Measurements from ENCODE around the gene ADPRHL1. TPM values are rescaled to one million over a fixed set of nuclear protein-coding genes. Genes with fewer than 3 reads are reported as not detected.
A peak's percentile ranks its signal among the peaks of the same experiment; 100 is the strongest.
"Not testable (repeated sequence)": the region's sequence is repeated elsewhere in the genome, so short reads cannot be mapped to it uniquely, and the experiment has no call there.

Gene ADPRHL1
- total RNA-seq, 2 donors from 2014 or later, result 4.0 to 7.8 TPM

DNA sequence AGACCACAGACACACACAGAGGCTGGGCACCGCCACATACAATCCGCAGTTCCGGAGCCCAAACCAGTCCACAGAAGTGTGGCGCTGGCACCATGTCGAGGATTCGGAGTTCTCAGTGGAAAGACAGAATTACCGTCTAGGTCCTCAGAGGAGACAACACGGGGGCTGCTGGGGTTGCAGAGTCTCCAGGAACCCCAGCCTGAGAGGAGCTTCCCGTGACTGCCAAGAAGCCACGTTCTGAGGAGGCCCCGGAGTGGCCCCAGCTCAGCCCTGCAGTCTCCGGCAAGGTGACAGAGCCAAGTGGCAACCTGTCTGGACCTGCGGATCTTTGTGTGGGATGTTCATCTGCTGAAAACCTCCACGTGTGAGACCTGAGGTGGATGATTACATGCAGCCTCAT, 7.3 kb upstream of the ADPRHL1 start:
- no peak for DNase-seq
- ATAC-seq, result no peak
- intact Hi-C loops (cut with DNase I, micrococcal nuclease), result no loop called here

DNA sequence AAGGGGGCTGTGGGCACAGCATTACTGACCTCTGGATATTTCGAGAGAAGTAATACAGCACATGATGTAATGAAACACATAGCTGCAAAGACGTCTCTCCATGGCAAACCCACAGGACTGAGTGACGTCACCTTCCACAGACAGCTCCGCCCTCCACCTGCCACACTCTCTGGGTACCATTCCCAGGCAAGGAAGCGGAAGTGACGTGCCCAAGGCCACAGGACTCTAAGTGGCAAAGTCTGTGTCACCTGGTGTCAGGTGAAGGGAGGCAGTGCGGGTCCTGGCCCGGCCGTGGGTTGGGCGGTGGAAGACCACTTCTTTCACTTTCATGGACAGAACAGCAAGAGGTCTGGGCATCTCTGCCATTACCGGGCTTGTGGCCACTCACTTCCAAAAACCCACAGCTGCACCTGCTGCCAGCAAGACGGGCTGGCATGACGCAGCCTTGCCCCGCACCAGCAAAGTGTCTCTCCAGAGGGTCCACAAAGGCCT, 6.8 kb upstream of the ADPRHL1 start:
- DNase-seq, result no peak
- no peak for ATAC-seq

DNA sequence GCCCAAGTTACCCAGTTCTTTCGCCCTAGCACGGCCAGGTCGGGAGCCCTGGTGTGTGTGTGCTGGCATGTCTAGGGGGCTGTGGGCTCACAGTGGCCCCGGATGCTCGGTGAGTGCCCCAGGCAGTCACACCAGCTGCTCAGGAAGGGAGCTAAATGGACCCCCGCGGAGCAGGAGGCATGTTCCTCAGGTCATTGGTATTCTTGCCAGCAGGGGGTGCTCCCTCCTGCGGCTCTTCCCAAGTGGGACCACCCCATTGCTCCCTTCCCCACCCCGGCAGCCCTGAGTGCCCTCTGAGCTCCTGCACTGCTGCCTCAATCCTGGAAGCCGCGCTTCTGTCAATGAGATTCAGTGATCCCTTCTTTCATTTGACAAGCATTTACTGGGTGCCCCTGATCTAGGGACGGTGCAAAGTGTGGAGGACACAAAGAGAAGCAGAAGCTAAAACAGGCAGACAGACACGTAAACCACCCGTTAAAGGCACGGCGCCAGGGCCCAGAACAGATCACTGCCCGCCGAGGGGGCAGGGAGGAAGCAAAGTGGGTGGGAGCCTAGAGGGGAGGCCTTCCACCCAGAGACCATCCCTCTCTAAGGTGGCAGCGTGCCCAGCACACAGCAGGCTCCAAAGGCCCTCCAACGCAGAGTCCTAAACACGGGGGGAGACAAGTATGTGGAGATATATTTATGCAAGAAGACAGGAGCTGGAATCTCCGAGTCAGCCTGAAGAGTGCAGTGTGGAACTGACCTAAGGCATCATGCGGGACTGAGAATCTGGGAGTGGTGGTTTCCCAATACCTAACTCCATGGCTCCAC, 5.2 kb upstream of the ADPRHL1 start:
- DNase-seq (no peak), ATAC-seq (peak; percentile 21)
- intact Hi-C loops (cut with DNase I, micrococcal nuclease), result no loop called here

More for the DNA sequence above, 6.8 kb upstream of the ADPRHL1 start:
- intact Hi-C loops (cut with DNase I, micrococcal nuclease), result no loop called here

DNA sequence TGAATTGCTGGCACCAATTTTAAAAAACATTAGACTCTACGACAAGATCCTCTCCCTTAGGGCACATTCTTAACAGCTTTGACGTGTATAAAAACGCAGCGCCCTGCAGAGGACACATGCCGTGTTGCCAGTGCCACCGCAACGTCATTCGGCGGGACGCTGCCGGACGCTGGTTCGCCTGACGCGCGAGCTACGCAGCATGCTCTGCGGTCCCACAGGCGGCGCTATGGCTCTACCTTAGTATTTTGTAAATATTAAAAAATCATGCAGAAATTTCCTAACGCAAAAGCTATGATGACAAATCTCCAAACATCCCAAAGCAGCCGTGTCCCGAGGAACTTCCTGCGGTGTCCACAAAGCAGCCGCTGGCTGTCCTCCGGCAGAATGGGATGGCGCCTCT, 4.2 kb upstream of the ADPRHL1 start:
- intact Hi-C loops (cut with DNase I, micrococcal nuclease), result no loop called here
- DNase-seq (no peak), ATAC-seq (no peak)

DNA sequence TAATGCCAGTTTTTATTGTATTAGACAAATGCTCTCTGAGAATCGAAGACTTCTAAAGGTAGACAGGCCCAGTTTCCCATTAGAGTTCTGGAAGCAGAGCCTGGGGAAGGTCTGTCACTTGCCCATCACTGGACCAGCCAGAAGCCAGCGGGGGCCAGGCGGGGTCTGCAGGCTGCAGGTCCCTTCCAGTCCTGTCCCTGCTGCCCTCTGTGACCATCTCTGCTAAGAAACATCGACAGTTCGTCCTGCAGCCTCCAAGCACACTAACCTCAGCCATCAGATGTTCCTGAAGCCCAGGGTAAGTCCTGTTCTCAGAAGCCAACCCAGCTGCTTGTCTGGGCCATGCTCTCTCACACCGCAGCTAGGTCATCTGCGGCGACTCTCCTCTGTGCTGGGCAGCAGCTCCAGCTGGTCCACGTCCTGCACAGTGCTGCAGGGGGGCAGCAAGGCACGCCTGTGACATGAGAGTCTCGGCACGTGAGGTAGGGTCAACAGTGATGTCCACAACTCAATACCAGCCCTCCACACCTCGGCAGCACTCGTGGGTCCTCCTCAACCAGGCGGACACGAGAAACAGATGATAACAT, 2.9 kb upstream of the ADPRHL1 start:
- ATAC-seq, result no peak
- intact Hi-C loops (cut with DNase I, micrococcal nuclease), result no loop called here
- DNase-seq, result no peak

DNA sequence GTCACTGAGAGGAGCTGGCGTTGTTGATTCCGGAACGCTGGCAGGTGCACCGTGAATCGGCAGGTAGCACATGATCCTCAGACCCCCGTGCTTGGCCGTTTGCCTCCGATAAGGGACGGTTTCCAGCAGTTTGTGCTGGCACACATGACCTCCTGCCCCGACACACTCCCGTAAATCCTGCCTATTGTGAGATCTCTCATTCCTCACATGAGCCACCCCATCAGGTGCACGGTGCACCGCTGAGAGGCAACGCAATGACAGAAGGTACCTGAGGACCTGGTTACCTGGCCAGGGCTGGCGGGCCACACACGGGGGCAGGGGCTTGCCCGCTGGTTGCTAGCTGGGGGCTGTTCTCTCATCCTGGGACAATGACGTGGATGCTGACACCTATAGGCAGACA, 2.1 kb upstream of the ADPRHL1 start:
- DNase-seq, result no peak

DNA sequence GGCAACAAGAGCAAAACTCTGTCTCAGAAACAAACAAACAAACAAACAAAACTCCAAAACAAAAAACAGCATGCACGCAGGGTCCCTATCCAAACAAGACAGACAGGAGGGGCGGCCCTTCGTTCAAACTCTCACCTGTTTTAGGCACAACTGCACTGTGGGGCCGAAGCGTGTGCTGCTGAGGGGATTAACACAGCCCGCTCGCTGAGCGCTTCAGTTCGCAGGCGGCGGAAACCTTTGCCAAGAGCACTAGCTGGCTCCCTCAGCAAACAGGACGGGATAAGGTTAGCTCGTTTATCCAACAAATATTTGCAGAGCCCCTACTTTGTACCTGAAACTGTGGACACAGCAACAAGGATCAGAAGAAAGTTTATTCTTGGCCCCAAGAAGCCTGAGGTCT, 1.6 kb upstream of the ADPRHL1 start:
- intact Hi-C loops (cut with DNase I, micrococcal nuclease), result no loop called here
- DNase-seq (no peak), ATAC-seq (no peak)

More for the DNA sequence above, 2.1 kb upstream of the ADPRHL1 start:
- intact Hi-C loops (cut with DNase I, micrococcal nuclease), result no loop called here
- ATAC-seq, result no peak

DNA sequence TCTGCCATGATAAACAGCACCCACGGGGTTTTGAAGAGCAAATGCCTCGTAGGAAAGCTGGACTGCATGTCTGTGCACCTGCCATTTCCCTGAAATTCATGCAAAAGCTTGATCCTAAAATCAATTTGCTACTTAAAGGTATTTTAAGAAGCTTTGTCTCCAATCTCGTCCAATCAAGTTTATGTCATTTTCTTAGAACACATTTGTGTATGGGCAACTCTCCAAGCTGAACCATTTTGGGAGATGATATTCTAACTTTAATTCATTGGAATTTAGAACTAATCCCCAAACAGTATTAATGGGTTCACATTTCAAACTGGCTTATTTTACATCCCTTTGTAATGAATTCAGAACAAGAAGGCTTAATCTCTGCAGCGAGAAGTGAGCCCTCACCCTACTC, 822 bp downstream of the ADPRHL1 start:
- no peak for ATAC-seq
- DNase-seq, result no peak
- intact Hi-C loops (cut with DNase I, micrococcal nuclease), result no loop called here

DNA sequence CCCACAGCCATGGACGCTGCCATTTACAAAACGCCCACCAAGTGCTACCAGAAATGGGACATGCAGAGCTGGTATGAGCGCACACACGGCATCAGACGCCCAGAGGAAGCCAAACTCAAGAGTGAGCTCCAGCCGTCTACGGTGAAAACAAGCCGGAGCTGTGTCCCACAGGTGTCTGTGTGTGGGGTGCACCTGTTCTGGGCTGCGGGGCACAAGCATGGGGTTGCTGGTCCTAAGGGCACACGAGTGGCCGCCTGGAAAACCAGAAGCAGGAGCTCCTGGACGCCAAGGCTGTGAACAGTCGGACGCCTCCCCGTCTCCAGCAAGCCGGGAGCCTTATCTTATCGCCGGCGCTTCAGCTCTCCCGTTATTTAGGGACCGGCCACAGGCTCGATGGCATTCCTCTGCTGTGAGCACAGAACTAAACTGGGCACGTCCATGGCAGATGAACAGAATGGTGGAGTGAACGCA, 1.3 kb downstream of the ADPRHL1 start:
- DNase-seq, result no peak
- intact Hi-C loops (cut with DNase I, micrococcal nuclease), result no loop called here
- no peak for ATAC-seq

DNA sequence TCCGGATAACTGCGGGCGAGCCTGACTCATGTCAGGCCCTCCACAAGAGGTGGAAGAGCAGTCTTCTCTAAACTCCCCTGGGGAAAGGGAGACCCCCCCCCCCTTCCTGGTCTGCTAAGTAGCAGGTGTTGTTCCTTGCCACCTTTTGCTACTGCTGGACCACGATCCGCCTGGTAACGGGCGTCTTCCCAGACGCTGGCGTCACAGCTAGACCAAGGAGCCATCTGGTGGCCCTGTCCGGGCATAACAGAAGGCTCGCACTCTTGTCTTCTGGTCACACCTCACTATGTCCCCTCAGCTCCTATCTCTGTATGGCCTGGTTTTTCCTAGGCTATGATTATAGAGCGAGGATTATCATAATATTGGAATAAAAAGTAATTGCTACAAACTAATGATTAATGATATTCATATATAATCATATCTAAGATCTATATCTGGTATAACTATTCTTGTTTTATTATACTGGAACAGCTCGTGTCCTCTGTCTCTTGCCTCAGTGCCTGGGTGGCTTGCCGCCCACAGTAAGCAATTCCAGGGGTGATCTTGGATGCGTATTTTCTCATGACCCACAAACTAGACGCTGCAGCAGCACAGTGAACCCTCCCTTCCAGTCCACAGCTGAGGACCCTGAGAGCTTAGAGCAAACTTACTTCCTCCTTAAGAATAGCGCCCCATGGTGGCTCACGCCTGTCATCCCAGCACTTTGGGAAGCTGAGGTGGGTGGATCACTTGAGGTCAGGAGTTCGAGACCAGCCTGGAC, 2.2 kb downstream of the ADPRHL1 start:
- intact Hi-C loops (cut with DNase I, micrococcal nuclease); ATAC-seq: not testable (repeated sequence)
- DNase-seq, result peak; percentile 59 to 68

DNA sequence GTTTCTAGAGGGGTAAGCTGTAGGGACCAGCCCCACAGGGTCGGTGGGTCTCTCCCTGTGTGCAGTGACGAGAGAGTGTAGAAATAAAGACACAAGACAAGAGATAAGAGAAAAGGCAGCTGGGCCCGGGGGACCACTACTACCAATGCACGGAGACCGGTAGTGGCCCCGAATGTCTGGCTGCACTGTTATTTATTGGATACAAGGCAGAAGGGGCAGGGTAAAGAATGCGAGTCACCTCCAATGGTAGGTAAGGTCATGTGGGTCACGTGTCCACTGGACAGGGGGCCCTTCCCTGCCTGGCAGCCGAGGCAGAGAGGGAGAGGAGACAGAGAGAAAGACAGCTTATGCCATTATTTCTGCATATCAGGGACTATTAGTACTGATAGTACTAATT, 2.9 kb downstream of the ADPRHL1 start:
- ATAC-seq; intact Hi-C loops (cut with DNase I, micrococcal nuclease); DNase-seq: not testable (repeated sequence)

DNA sequence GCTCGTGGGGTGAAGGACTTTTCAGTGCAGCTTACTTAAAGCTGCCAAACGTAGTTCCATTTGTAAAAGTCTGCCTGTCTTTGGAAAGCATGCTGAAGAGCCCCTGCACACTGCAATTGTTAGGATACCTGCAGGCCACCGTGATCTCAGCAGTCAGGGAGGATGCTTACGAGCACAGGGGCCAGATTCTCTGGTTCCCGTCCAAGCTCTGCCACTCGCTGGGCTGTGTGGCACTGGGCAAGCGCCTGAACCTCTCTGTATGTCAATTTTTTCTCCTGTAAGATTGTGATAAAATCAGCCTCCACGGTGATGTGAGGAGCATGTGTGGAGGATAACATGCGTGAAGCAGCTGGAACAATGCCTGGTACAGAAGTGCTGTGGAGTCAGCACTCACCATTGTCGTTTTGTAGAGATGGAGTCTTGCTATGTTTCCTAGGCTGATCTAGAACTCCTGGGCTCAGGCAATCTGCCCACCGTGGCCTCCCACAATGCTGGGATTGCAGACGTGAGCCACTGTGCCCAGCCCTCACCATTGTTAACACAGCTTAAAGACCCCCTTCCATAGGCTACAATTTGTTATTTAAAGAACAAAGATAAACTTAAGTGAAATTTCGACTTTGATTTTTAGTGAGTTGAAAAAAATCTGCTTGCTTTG, 3.5 kb downstream of the ADPRHL1 start:
- no peak for DNase-seq
- ATAC-seq, result peak; percentile 6
- intact Hi-C loops (cut with DNase I, micrococcal nuclease), result no loop called here

DNA sequence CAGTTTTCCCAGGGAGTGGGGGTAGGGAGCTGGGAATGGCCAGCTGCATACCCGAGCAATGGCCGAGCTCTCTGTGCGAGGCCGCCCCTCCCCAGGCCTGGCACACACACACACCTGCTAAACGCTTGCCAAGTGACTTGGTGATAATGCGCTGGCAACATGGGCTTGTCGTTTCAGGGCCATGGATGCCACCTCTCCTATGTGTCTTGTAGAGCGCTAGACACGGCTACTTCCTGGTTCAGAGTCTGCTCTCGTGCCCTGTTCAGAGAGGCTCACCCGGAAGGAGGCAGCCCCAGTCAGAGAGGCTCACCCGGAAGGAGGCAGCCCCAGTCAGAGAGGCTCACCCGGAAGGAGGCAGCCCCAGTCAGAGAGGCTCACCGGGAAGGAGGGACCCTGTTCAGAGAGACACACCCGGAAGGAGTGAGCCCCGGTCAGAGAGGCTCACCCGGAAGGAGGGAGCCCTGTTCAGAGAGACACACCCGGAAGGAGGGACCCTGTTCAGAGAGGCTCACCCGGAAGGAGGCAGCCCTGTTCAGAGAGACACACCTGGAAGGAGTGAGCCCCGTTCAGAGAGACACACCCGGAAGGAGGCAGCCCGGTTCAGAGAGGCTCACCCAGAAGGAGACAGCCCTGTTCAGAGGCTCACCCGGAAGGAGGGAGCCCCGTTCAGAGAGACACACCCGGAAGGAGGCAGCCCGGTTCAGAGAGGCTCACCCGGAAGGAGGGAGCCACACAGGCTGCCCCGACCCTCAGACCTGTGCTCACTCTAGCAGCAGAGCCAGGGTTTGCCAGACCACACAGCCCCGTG, 4.2 kb downstream of the ADPRHL1 start:
- peak; percentile 78 to 89 for DNase-seq
- intact Hi-C loops (cut with DNase I, micrococcal nuclease), result no loop called here
- ATAC-seq, result peak; percentile 82

DNA sequence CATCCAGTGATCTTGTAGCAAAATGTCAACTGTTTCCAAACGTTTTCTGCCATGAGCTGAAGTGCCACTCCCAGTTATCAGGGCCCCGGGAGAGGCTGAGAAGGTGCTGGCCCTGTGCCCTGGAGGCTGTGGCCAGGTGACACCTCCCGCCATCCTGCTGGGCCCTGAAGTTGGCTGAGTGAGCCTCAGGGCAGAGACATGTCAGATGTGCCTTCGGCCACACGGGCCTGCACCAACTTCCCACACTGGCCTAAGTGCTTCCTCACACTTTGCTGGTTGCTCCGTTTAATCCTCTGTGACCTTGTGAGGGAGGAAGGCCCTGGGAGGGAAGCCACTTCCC, 4.8 kb downstream of the ADPRHL1 start:
- peak; percentile 55 to 59 for DNase-seq
- peak; percentile 63 for ATAC-seq
- intact Hi-C loops (cut with DNase I, micrococcal nuclease), result no loop called here

DNA sequence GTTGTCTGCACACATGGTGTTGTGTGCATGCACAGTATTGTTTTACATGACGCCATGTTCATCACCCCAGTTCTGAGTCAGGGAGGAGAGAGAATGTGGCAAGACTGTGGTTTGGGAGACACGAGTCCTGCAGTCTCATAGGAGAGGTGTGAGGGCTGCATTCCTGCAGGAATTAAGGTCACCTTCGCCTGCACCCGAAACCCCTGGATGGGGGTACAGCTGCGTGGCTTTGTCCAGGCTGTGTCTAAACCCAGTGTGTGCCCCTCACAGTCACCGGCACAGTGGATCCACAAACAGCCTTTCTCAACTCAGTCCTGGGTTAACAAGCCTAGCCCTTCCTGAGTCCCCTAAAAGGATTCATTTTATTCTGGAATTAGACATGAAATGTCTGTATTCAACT, 5.7 kb downstream of the ADPRHL1 start:
- DNase-seq (no peak), ATAC-seq (no peak)
- intact Hi-C loops (cut with DNase I, micrococcal nuclease), result no loop called here

DNA sequence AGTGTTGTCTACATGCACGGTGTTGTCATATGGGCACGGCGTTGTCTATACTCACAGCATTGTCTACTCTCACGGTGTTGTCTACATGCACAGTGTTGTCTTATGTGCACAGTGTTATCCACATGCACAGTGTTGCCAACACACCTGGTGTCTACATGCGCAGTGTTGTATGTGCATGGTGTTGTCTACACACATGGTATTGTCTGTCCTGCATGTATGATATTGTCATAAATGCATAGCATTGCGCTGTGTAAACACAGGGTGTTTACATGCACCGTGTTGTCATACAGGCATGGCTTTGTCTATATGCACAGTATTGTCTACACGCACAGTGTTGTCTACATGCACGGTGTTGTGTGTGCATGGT, 6.8 kb downstream of the ADPRHL1 start:
- DNase-seq (no peak), ATAC-seq (no peak)
- intact Hi-C loops (cut with DNase I, micrococcal nuclease), result no loop called here

DNA sequence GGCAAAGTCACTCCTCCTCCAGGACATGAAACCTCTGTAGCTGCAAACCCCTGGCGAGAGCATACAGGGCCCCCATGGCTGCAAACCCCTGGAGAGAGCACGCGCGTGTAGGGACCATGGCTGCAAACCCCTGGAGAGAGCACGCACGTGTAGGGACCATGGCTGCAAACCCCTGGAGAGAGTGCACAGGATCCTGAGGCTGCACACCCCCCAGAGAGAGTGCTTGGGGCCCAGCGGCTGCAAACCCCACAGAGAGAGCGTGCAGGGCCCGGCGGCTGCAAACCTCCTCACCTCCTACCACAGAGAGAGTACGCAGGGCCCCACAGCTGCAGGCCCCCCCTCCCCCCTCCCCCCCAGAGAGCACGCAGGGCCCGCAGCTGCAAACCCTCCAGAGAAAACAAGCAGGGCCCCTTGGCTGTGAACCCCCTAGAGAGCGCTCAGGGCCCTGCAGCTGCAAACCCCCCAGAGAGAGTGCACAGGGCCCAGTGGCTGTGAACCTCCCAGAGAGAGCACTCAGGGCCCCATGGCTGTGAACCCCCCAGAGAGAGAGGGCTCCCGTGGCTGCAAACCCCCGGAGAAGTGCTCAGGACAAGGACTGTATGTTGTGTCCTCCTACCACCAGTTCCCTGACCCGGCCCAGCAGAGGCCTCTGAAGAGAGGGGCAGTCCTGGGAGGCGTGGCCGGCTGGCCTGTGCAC, 7.3 kb downstream of the ADPRHL1 start:
- intact Hi-C loops (cut with DNase I, micrococcal nuclease), result no loop called here
- DNase-seq (no peak), ATAC-seq (no peak)

DNA sequence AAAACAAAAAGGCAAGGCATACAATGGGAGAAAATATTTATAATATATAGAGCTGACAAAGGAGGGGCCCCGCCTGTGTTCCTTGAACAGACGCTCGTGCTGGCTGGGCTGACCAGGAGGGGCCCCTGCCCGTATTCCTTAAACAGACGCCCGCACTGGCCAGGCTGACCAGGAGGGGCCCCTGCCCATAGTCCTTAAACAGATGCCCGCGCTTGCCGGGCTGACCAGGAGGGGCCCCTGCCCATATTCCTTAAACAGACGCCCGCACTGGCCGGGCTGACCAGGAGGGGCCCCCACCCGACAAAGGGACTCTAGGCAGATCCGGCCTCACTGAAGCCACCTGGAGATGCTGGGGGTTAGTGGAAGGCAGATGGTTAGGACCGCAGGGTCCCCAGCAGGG, 9.3 kb downstream of the ADPRHL1 start:
- intact Hi-C loops (cut with DNase I, micrococcal nuclease), result no loop called here
- ATAC-seq, result no peak
- DNase-seq, result no peak

Data from left colon (tissue), 2 donors.